Bronchial epithelial cell (primary cell): ENCODE results near the gene P2RY2. TPM values are rescaled to one million over a fixed set of nuclear protein-coding genes. Genes with fewer than 3 reads are reported as not detected.

Source experiments
- DNase-seq: peaks from one replicate; pipeline ENCODE4 v3.0.0-alpha.2; 2010; ENCODE audit warnings: low read depth
- FAIRE-seq: peaks from 2 replicates; lab custom pipeline; 2011; peaks lifted over from hg19 to GRCh38; lab: Jason Lieb, UNC
- H3K27me3 ChIP-seq: 2 replicates; pipeline ENCODE4 v1.5.1; 2011; ENCODE audit warnings: low read length; ENCODE audit not compliant: control insufficient read depth, insufficient read depth
- H3K36me3 ChIP-seq: 2 replicates; pipeline ENCODE4 v1.5.1; 2011; ENCODE audit warnings: low read length; ENCODE audit not compliant: control insufficient read depth, insufficient read depth
- H3K4me3 ChIP-seq: 2 replicates; pipeline ENCODE4 v1.5.1; 2011; ENCODE audit warnings: mild to moderate bottlenecking, low read depth, low read length, control low read depth
- CTCF ChIP-seq: IDR thresholded peaks from 2 replicates; pipeline ENCODE4 v1.5.1; 2011; ENCODE audit warnings: mild to moderate bottlenecking, moderate library complexity, low read length, control low read depth, inconsistent platforms; ENCODE audit not compliant: insufficient read depth, severe bottlenecking
- total RNA-seq: library from RNA; depleted of rRNA; stranded (reverse); fragments of >200 nt; gene quantifications from 2 replicates; pipeline ENCODE4 v1.2.1, GENCODE V29; 2014

P2RY2 gene
- total RNA-seq, 1 donor from 2014 or later, result 9.0 TPM

GRCh38 chr11:73193251-73194033, 24.6 kb upstream of the P2RY2 start:
- no peak for TF ChIP-seq CTCF
- DNase-seq, result peak; percentile 40
- no peaks in the 10 kb centered on the region for H3K27me3 ChIP-seq
- H3K36me3 ChIP-seq, result no peaks in the 10 kb centered on the region
- no peak overlapping the region for H3K4me3 ChIP-seq
- peak; percentile 86 for FAIRE-seq

- DNase-seq (peak; percentile 40), FAIRE-seq (no peak)
These were observed 24.0 kb upstream of the P2RY2 start for GRCh38 chr11:73194034-73194507.

GRCh38 chr11:73194593-73194992, 23.5 kb upstream of the P2RY2 start:
- TF ChIP-seq CTCF, result no peak
- Histone ChIP-seq H3K4me3 (no peak overlapping the region), H3K27me3 (no peaks in the 10 kb centered on the region), H3K36me3 (no peaks in the 10 kb centered on the region)
- DNase-seq (peak; percentile 84), FAIRE-seq (peak; percentile 55)

More at GRCh38 chr11:73194034-73194507, 24.0 kb upstream of the P2RY2 start:
- TF ChIP-seq CTCF, result no peak
- Histone ChIP-seq H3K27me3 (no peaks in the 10 kb centered on the region), H3K4me3 (no peak overlapping the region), H3K36me3 (no peaks in the 10 kb centered on the region)

- no peaks in the 10 kb centered on the region for H3K27me3 ChIP-seq
- no peaks in the 10 kb centered on the region for H3K36me3 ChIP-seq
- peak; percentile 29 for TF ChIP-seq CTCF
- peak; percentile 95 for FAIRE-seq
- no peak overlapping the region for H3K4me3 ChIP-seq
- peak; percentile 96 for DNase-seq
These were observed 22.7 kb upstream of the P2RY2 start for GRCh38 chr11:73195191-73196007.

- DNase-seq, result no peak
- H3K36me3 ChIP-seq, result no peaks in the 10 kb centered on the region
- no peak overlapping the region for H3K4me3 ChIP-seq
- no peak for FAIRE-seq
- H3K27me3 ChIP-seq, result no peaks in the 10 kb centered on the region
- no peak for TF ChIP-seq CTCF
These were observed 21.5 kb upstream of the P2RY2 start for GRCh38 chr11:73196576-73196975.
